Thyroid gland (tissue), 4 donors: ENCODE results near the gene RAB40A.
A peak's percentile ranks its signal among the peaks of the same experiment; 100 is the strongest.

Experiments
- POLR2A ChIP-seq, 2 donors: fragments of 450-650 bp; IDR thresholded peaks; one replicate each; pipeline ENCODE4 v1.6.1; 2017; ENCODE audit warnings: antibody characterized with exemption in 2 of 2, mild to moderate bottlenecking in 2 of 2, moderate library complexity in 1 of 2
- TF ChIP-seq, protein P1 (sequence below), 6 experiments: fragments of 200-600 bp in 3 of 6; fragments of 450-650 bp in 3 of 6; sonication (generic) in 3 of 6; IDR thresholded peaks; one replicate each; pipeline ENCODE4 v1.5.1; 2016 to 2019; ENCODE audit warnings: antibody characterized with exemption in 6 of 6, mild to moderate bottlenecking in 2 of 6, inconsistent platforms in 1 of 6, moderate library complexity in 1 of 6

DNA sequence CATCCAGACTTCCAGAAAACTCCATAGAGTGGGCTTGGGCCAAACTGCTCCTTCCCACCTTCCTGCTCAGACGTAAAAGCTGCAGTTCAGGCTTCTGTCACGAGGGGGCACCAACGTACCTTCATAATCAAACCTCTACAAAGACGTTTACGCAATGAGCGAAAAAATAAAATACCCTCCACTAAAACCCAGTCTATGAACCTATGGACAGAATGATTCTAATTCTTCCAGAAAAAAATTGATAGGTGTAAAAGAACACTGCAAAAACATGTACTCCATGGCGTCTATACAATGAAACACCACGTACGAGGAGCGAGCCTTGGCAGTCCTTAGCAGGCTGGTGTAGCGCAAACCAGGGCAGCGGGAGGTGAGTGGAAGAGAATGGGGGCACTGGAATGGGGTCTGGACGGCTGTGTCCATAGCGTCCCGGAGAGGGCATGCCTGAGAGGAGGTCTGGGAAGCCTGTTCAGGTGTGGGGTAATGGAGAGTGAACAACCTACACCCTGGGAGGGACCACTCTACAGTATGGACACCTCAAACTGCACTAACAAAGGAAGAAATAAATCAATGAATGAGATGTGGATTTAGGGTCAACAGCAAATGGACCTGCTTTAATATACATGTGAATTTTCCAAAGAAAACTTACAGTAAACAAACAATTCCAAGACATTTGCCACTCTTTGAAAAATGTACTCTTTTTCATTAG is 14.4 kb upstream of the RAB40A start:
- TF ChIP-seq, protein P1, sequence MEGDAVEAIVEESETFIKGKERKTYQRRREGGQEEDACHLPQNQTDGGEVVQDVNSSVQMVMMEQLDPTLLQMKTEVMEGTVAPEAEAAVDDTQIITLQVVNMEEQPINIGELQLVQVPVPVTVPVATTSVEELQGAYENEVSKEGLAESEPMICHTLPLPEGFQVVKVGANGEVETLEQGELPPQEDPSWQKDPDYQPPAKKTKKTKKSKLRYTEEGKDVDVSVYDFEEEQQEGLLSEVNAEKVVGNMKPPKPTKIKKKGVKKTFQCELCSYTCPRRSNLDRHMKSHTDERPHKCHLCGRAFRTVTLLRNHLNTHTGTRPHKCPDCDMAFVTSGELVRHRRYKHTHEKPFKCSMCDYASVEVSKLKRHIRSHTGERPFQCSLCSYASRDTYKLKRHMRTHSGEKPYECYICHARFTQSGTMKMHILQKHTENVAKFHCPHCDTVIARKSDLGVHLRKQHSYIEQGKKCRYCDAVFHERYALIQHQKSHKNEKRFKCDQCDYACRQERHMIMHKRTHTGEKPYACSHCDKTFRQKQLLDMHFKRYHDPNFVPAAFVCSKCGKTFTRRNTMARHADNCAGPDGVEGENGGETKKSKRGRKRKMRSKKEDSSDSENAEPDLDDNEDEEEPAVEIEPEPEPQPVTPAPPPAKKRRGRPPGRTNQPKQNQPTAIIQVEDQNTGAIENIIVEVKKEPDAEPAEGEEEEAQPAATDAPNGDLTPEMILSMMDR (IDR thresholded peaks at IDR 0.05): peak in 5 of 6 experiments; percentile 57 to 77 (median 71)
- TF ChIP-seq POLR2A (IDR thresholded peaks at IDR 0.05): no peak
